HCT116 (cell line): ENCODE results near the gene SOWAHC. TPM values are rescaled to one million over a fixed set of nuclear protein-coding genes. Genes with fewer than 3 reads are reported as not detected.

Experiments
- ATAC-seq: fragments of 200-7000 bp; cut with Tn5 transposase; 2 replicates; pipeline ENCODE4 v1.9.1; 2020; ENCODE audit warnings: mild to moderate bottlenecking, moderate library complexity
- BruUV-seq: library from RNA; stranded (reverse); fragments of 400-500 nt; replicated peaks from 2 replicates; lab custom pipeline; 2021; lab: Mats Ljungman, UMichigan
- CTCF ChIA-PET: fragments of 300-600 bp; sonication (Branson Sonifier 250); formaldehyde crosslinking; loops from one replicate; lab custom pipeline; 2021; ENCODE audit warnings: antibody characterized with exemption; lab: Charles Lee
- POLR2A ChIA-PET: fragments of 300-600, 350-600 bp; sonication (Branson Sonifier 250); formaldehyde crosslinking; loops from one replicate; lab custom pipeline; 2021; ENCODE audit warnings: antibody characterized with exemption; lab: Charles Lee
- RAD21 ChIA-PET, 2 experiments: fragments of 300-600 bp; sonication (Branson Sonifier 250); formaldehyde crosslinking; loops; one replicate each; lab custom pipeline; 2023; ENCODE audit warnings: low total read pairs in 2 of 2; ENCODE audit not compliant: uncharacterized antibody in 2 of 2, unreplicated experiment in 2 of 2, low non-redundant PET in 1 of 2; lab: Charles Lee
- DNase-seq: peaks from one replicate; pipeline ENCODE4 v3.0.0-alpha.2; 2010; ENCODE audit warnings: low read depth, low spot score
- H2AFZ ChIP-seq: fragments of 200-600 bp; shearing (Covaris generic), sonication (generic); 2 replicates; pipeline ENCODE4 v1.6.1; 2017; ENCODE audit warnings: low read depth, mixed run types, mixed read lengths, antibody characterized with exemption, low read length; ENCODE audit not compliant: poor library complexity, severe bottlenecking
- H3K27ac ChIP-seq: 2 replicates; pipeline ENCODE4 v1.5.1; 2012; ENCODE audit warnings: low read depth, low read length
- H3K27me3 ChIP-seq: fragments of 200-600 bp; sonication (generic); 2 replicates; pipeline ENCODE4 v1.6.1; 2016; ENCODE audit warnings: mixed run types, low read length, mixed read lengths; ENCODE audit not compliant: insufficient read depth
- H3K36me3 ChIP-seq, 2 experiments: fragments of 200-500 bp in 1 of 2; fragments of 200-600 bp in 1 of 2; sonication (Bioruptor generic) in 1 of 2; sonication (generic) in 1 of 2; 2 replicates each; pipeline versions ENCODE4 v1.5.1 to v1.6.1; 2014 to 2016; ENCODE audit warnings: low read length in 2 of 2, inconsistent platforms in 1 of 2, mixed read lengths in 1 of 2, mixed run types in 1 of 2; ENCODE audit not compliant: insufficient read depth in 2 of 2, control insufficient read depth in 1 of 2
- H3K4me1 ChIP-seq, 2 experiments: fragments of 200-600 bp in 1 of 2; sonication (generic) in 1 of 2; 2 replicates each; pipeline versions ENCODE4 v1.5.1 to v1.6.1; 2012 to 2017; ENCODE audit warnings: low read length in 2 of 2, inconsistent platforms in 1 of 2, mild to moderate bottlenecking in 1 of 2, mixed read lengths in 1 of 2, mixed run types in 1 of 2, moderate library complexity in 1 of 2; ENCODE audit not compliant: insufficient read depth in 2 of 2, control insufficient read depth in 1 of 2
- H3K4me2 ChIP-seq: fragments of 200-600 bp; sonication (generic); 2 replicates; pipeline ENCODE4 v1.6.1; 2017; ENCODE audit warnings: mixed run types, low read length, mixed read lengths
- H3K4me3 ChIP-seq, 2 experiments: fragments of 200-600 bp in 1 of 2; sonication (generic) in 1 of 2; replicated peaks in 1 of 2; 2 replicates each; pipeline ENCODE4 v1.5.1; 2011 to 2016; ENCODE audit warnings: low read length in 2 of 2, control low read depth in 1 of 2, low read depth in 1 of 2, mild to moderate bottlenecking in 1 of 2, mixed read lengths in 1 of 2, mixed run types in 1 of 2
- H3K79me2 ChIP-seq: fragments of 200-600 bp; sonication (generic); 2 replicates; pipeline ENCODE4 v1.6.1; 2017; ENCODE audit warnings: mild to moderate bottlenecking, mixed run types, low read length, moderate library complexity, mixed read lengths; ENCODE audit not compliant: insufficient read depth
- H3K9ac ChIP-seq: fragments of 200-600 bp; sonication (generic); 2 replicates; pipeline ENCODE4 v1.6.1; 2016; ENCODE audit warnings: low read length, mixed read lengths
- H3K9me2 ChIP-seq: fragments of 200-600 bp; sonication (generic), shearing (Covaris generic); 2 replicates; pipeline ENCODE4 v1.6.1; 2017; ENCODE audit warnings: mixed run types, mild to moderate bottlenecking, moderate library complexity; ENCODE audit not compliant: insufficient read depth
- H3K9me3 ChIP-seq, 2 experiments: fragments of 200-500 bp in 1 of 2; fragments of 200-600 bp in 1 of 2; sonication (Bioruptor generic) in 1 of 2; sonication (generic) in 1 of 2; 2 replicates each; pipeline ENCODE4 v1.6.1; 2014 to 2017; ENCODE audit warnings: low read length in 2 of 2, mixed read lengths in 2 of 2, inconsistent platforms in 1 of 2, low read depth in 1 of 2, mild to moderate bottlenecking in 1 of 2, mixed run types in 1 of 2, moderate library complexity in 1 of 2; ENCODE audit not compliant: control insufficient read depth in 1 of 2, insufficient read depth in 1 of 2
- H4K20me1 ChIP-seq: fragments of 200-600 bp; sonication (generic), shearing (Covaris generic); 2 replicates; pipeline ENCODE4 v1.6.1; 2017; ENCODE audit warnings: mixed run types, mild to moderate bottlenecking, moderate library complexity; ENCODE audit not compliant: insufficient read depth
- CBX3 ChIP-seq: IDR thresholded peaks from 2 replicates; pipeline ENCODE4 v1.6.1; 2012; ENCODE audit warnings: low read depth
- EGR1 ChIP-seq: IDR thresholded peaks from 2 replicates; pipeline ENCODE4 v1.6.1; 2012; ENCODE audit warnings: low read depth
- ELF1 ChIP-seq: IDR thresholded peaks from 2 replicates; pipeline ENCODE4 v1.6.1; 2012; ENCODE audit warnings: low read depth, borderline replicate concordance
- EZH2 ChIP-seq: fragments of 200-600 bp; sonication (generic); IDR thresholded peaks from 2 replicates; pipeline ENCODE4 v1.6.1; 2017; ENCODE audit warnings: antibody characterized with exemption, mixed run types
- FOSL1 ChIP-seq: IDR thresholded peaks from 2 replicates; pipeline ENCODE4 v1.6.1; 2012; ENCODE audit warnings: low read depth
- POLR2A ChIP-seq: IDR thresholded peaks from 2 replicates; pipeline ENCODE4 v1.7.0; 2011; ENCODE audit warnings: borderline replicate concordance; ENCODE audit not compliant: insufficient read depth, insufficient read length; ENCODE audit errors: extremely low read depth
- POLR2AphosphoS5 ChIP-seq: IDR thresholded peaks from 2 replicates; pipeline ENCODE4 v1.6.1; 2011; ENCODE audit warnings: mild to moderate bottlenecking, low read depth, low read length, moderate library complexity
- RAD21 ChIP-seq: IDR thresholded peaks from 2 replicates; pipeline ENCODE4 v1.6.1; 2012; ENCODE audit warnings: low read depth, mild to moderate bottlenecking
- SIN3A ChIP-seq: IDR thresholded peaks from 2 replicates; pipeline ENCODE4 v1.6.1; 2012; ENCODE audit warnings: low read depth
- SP1 ChIP-seq: IDR thresholded peaks from 2 replicates; pipeline ENCODE4 v1.6.1; 2012; ENCODE audit warnings: low read depth
- SRF ChIP-seq: IDR thresholded peaks from 2 replicates; pipeline ENCODE4 v1.6.1; 2012; ENCODE audit warnings: low read depth
- YY1 ChIP-seq: IDR thresholded peaks from 2 replicates; pipeline ENCODE4 v1.6.1; 2011; ENCODE audit warnings: low read length, low read depth, moderate library complexity, mild to moderate bottlenecking; ENCODE audit not compliant: insufficient replicate concordance; ENCODE audit errors: extremely low read depth
- ZFX ChIP-seq: fragments of 450-650 bp; IDR thresholded peaks from 2 replicates; pipeline ENCODE4 v1.6.1; 2017
- intact Hi-C: fragments of 100-400 bp; cut with micrococcal nuclease; formaldehyde crosslinking; loops from 2 replicates; pipeline ENCODE4 v1.10.0; 2022
- total RNA-seq: library from RNA; stranded (reverse); gene quantifications from one replicate; pipeline ENCODE4 v1.2.1, GENCODE V29; 2021; ENCODE audit not compliant: unreplicated experiment
- TF ChIP-seq, protein P1 (sequence below): IDR thresholded peaks from 2 replicates; pipeline ENCODE4 v1.6.1; 2012
- TF ChIP-seq, protein P2 (sequence below): IDR thresholded peaks from 2 replicates; pipeline ENCODE4 v1.6.1; 2011; ENCODE audit warnings: mild to moderate bottlenecking, low read length, moderate library complexity; ENCODE audit not compliant: insufficient replicate concordance; ENCODE audit errors: extremely low read depth
- TF ChIP-seq, protein P3 (sequence below), 3 experiments: fragments of 200-600 bp in 1 of 3; sonication (generic) in 1 of 3; IDR thresholded peaks in 2 of 3; conservative IDR thresholded peaks in 1 of 3; 2 replicates each; pipeline ENCODE4 v1.5.1; 2012 to 2017; ENCODE audit warnings: low read depth in 2 of 3, low read length in 2 of 3, antibody characterized with exemption in 1 of 3, borderline replicate concordance in 1 of 3, control low read depth in 1 of 3, mild to moderate bottlenecking in 1 of 3, mixed read lengths in 1 of 3, mixed run types in 1 of 3, moderate library complexity in 1 of 3; ENCODE audit not compliant: insufficient read depth in 1 of 3
- TF ChIP-seq, protein P4 (sequence below): IDR thresholded peaks from 2 replicates; pipeline ENCODE4 v1.6.1; 2012; ENCODE audit warnings: low read depth
- TF ChIP-seq, protein P5 (sequence below): IDR thresholded peaks from 2 replicates; pipeline ENCODE4 v1.6.1; 2012

The SOWAHC gene
- total RNA-seq, 1 experiment from 2014 or later = 16.6 TPM

DNA sequence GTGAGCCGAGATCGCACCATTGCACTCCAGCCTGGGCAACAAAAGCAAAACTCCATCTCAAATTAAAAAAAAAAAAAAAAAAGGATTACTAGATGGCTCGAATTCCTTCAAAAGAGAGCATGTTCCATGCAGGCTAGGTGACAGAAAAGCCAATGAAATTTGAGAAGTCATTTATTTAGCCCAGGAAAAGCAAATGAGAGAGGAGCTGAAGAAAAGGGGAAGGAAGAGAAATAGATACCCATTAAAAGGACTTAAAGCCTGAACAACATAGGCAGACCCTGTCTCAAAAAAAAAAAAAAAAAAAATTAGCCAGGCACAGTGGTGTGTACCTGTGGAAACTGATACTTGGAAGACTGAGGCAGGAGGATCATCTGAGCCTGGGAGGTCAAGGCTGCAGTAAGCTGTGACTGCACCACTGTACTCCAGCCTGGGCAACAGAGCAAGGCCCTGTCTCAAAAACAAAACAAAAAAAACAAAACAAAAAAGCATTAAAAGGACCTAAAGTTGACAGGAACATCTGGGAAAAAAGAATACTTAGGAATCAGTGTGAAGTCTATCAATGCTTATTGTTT lies 11.5 kb upstream of the SOWAHC start:
- intact Hi-C loops = no loop called here
- CTCF ChIA-PET = no interaction called here
- BruUV-seq = no TSS peak

More for the DNA sequence above, 11.5 kb upstream of the SOWAHC start:
- Histone ChIP-seq H3K79me2 (peaks cover 95% of the 10 kb centered on the region), H3K4me2 (no peak overlapping the region), H4K20me1 (no peaks in the 10 kb centered on the region), H3K9ac (no peak overlapping the region), H3K4me3 (no peak overlapping the region), H3K9me3 (no peaks in the 10 kb centered on the region), H3K9me2 (no peaks in the 10 kb centered on the region), H3K27me3 (no peaks in the 10 kb centered on the region), H3K4me1 (peaks cover 33 to 39% of the 10 kb centered on the region in 2 experiments), H3K36me3 (no peaks in the 10 kb centered on the region), H2AFZ (no peak overlapping the region), H3K27ac (no peak overlapping the region)
- TF ChIP-seq SP1 (no peak), FOSL1 (no peak), ELF1 (no peak), RAD21 (no peak), POLR2A (no peak), SIN3A (no peak), EGR1 (no peak), YY1 (no peak), ZFX (no peak), SRF (no peak), CBX3 (no peak), POLR2AphosphoS5 (no peak), EZH2 (no peak)
- TF ChIP-seq, protein P1, sequence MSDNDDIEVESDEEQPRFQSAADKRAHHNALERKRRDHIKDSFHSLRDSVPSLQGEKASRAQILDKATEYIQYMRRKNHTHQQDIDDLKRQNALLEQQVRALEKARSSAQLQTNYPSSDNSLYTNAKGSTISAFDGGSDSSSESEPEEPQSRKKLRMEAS = no peak
- TF ChIP-seq, protein P2, sequence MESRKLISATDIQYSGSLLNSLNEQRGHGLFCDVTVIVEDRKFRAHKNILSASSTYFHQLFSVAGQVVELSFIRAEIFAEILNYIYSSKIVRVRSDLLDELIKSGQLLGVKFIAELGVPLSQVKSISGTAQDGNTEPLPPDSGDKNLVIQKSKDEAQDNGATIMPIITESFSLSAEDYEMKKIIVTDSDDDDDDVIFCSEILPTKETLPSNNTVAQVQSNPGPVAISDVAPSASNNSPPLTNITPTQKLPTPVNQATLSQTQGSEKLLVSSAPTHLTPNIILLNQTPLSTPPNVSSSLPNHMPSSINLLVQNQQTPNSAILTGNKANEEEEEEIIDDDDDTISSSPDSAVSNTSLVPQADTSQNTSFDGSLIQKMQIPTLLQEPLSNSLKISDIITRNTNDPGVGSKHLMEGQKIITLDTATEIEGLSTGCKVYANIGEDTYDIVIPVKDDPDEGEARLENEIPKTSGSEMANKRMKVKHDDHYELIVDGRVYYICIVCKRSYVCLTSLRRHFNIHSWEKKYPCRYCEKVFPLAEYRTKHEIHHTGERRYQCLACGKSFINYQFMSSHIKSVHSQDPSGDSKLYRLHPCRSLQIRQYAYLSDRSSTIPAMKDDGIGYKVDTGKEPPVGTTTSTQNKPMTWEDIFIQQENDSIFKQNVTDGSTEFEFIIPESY = no peak
- TF ChIP-seq, protein P3, sequence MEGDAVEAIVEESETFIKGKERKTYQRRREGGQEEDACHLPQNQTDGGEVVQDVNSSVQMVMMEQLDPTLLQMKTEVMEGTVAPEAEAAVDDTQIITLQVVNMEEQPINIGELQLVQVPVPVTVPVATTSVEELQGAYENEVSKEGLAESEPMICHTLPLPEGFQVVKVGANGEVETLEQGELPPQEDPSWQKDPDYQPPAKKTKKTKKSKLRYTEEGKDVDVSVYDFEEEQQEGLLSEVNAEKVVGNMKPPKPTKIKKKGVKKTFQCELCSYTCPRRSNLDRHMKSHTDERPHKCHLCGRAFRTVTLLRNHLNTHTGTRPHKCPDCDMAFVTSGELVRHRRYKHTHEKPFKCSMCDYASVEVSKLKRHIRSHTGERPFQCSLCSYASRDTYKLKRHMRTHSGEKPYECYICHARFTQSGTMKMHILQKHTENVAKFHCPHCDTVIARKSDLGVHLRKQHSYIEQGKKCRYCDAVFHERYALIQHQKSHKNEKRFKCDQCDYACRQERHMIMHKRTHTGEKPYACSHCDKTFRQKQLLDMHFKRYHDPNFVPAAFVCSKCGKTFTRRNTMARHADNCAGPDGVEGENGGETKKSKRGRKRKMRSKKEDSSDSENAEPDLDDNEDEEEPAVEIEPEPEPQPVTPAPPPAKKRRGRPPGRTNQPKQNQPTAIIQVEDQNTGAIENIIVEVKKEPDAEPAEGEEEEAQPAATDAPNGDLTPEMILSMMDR (IDR thresholded peaks at IDR 0.05 in 2 of 3, conservative IDR thresholded peaks at IDR 0.05 in 1 of 3; ENCODE audit: borderline replicate concordance in 1 of 3, insufficient read depth in 1 of 3, low read depth in 2 of 3, low read length in 2 of 3) = no peak
- TF ChIP-seq, protein P4, sequence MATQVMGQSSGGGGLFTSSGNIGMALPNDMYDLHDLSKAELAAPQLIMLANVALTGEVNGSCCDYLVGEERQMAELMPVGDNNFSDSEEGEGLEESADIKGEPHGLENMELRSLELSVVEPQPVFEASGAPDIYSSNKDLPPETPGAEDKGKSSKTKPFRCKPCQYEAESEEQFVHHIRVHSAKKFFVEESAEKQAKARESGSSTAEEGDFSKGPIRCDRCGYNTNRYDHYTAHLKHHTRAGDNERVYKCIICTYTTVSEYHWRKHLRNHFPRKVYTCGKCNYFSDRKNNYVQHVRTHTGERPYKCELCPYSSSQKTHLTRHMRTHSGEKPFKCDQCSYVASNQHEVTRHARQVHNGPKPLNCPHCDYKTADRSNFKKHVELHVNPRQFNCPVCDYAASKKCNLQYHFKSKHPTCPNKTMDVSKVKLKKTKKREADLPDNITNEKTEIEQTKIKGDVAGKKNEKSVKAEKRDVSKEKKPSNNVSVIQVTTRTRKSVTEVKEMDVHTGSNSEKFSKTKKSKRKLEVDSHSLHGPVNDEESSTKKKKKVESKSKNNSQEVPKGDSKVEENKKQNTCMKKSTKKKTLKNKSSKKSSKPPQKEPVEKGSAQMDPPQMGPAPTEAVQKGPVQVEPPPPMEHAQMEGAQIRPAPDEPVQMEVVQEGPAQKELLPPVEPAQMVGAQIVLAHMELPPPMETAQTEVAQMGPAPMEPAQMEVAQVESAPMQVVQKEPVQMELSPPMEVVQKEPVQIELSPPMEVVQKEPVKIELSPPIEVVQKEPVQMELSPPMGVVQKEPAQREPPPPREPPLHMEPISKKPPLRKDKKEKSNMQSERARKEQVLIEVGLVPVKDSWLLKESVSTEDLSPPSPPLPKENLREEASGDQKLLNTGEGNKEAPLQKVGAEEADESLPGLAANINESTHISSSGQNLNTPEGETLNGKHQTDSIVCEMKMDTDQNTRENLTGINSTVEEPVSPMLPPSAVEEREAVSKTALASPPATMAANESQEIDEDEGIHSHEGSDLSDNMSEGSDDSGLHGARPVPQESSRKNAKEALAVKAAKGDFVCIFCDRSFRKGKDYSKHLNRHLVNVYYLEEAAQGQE = no peak
- TF ChIP-seq, protein P5, sequence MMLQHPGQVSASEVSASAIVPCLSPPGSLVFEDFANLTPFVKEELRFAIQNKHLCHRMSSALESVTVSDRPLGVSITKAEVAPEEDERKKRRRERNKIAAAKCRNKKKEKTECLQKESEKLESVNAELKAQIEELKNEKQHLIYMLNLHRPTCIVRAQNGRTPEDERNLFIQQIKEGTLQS = no peak
- ChIA-PET POLR2A (no interaction called here), RAD21 (no interaction called here)
- ATAC-seq = no peak
- no peak for DNase-seq
